IMR-90 (cell line): ENCODE results near the gene BRAP. TPM values are rescaled to one million over a fixed set of nuclear protein-coding genes. Genes with fewer than 3 reads are reported as not detected.
A peak's percentile ranks its signal among the peaks of the same experiment; 100 is the strongest.
"Not testable (repeated sequence)": the region's sequence is repeated elsewhere in the genome, so short reads cannot be mapped to it uniquely, and the experiment has no call there.

Source experiments
- ATAC-seq: fragments of 200-7000 bp; cut with Tn5 transposase; 2 replicates; pipeline ENCODE4 v1.9.1; 2020; ENCODE audit warnings: low read depth, mild to moderate bottlenecking, moderate library complexity
- BruUV-seq: library from RNA; stranded (reverse); fragments of 400-500 nt; replicated peaks from 2 replicates; lab custom pipeline; 2021; lab: Mats Ljungman, UMichigan
- CTCF ChIA-PET: fragments of 300-600 bp; formaldehyde crosslinking; extraction: SDS; loops from one replicate; lab custom pipeline; 2021; ENCODE audit warnings: antibody characterized with exemption; lab: Yijun Ruan, JAX
- POLR2A ChIA-PET: fragments of 300-600 bp; sonication (Branson Sonifier 250); formaldehyde crosslinking; loops from one replicate; lab custom pipeline; 2022; ENCODE audit warnings: antibody characterized with exemption; ENCODE audit not compliant: unreplicated experiment; lab: Charles Lee
- DNase-seq: peaks from one replicate; pipeline ENCODE4 v3.0.0; 2013
- H2AFZ ChIP-seq: replicated peaks from 2 replicates; pipeline ENCODE3; 2013; ENCODE audit warnings: low read length, mild to moderate bottlenecking; ENCODE audit not compliant: poor library complexity
- H2AK5ac ChIP-seq: 2 replicates; pipeline ENCODE4 v1.6.1; 2013; ENCODE audit warnings: low read depth, low read length, inconsistent platforms
- H2AK9ac ChIP-seq: replicated peaks from 2 replicates; pipeline ENCODE3; 2013; ENCODE audit warnings: mild to moderate bottlenecking, low read depth, low read length, moderate library complexity; ENCODE audit not compliant: poor library complexity
- H2BK120ac ChIP-seq: 2 replicates; pipeline ENCODE4 v1.6.1; 2013; ENCODE audit warnings: low read depth, low read length, inconsistent platforms
- H2BK15ac ChIP-seq: 3 replicates; pipeline ENCODE4 v1.6.1; 2013; ENCODE audit warnings: low read depth, low read length, inconsistent platforms
- H2BK20ac ChIP-seq: 2 replicates; pipeline ENCODE4 v1.6.1; 2013; ENCODE audit warnings: low read depth, mild to moderate bottlenecking, inconsistent platforms, low read length, moderate library complexity
- H2BK5ac ChIP-seq: 2 replicates; pipeline ENCODE4 v1.6.1; 2013; ENCODE audit warnings: mild to moderate bottlenecking, low read depth, low read length, inconsistent platforms; ENCODE audit not compliant: poor library complexity, severe bottlenecking
- H3K14ac ChIP-seq: replicated peaks from 2 replicates; pipeline ENCODE4 v1.6.1; 2013; ENCODE audit warnings: low read depth, low read length, inconsistent platforms
- H3K18ac ChIP-seq: 2 replicates; pipeline ENCODE4 v1.6.1; 2013; ENCODE audit warnings: low read depth, low read length, control low read depth
- H3K23ac ChIP-seq: 2 replicates; pipeline ENCODE4 v1.6.1; 2013; ENCODE audit warnings: low read depth, low read length, inconsistent platforms
- H3K27ac ChIP-seq: 2 replicates; pipeline ENCODE4 v1.5.1; 2013; ENCODE audit warnings: mild to moderate bottlenecking, control low read depth, low read length; ENCODE audit not compliant: insufficient read depth
- H3K27me3 ChIP-seq: 2 replicates; pipeline ENCODE4 v1.6.1; 2013; ENCODE audit warnings: low read length; ENCODE audit not compliant: control insufficient read depth, insufficient read depth
- H3K36me3 ChIP-seq: 2 replicates; pipeline ENCODE4 v1.6.1; 2013; ENCODE audit warnings: low read length, mixed read lengths; ENCODE audit not compliant: control insufficient read depth, insufficient read depth
- H3K4ac ChIP-seq: 2 replicates; pipeline ENCODE4 v1.6.1; 2013; ENCODE audit warnings: low read depth, low read length, inconsistent platforms
- H3K4me1 ChIP-seq: 2 replicates; pipeline ENCODE4 v1.6.1; 2013; ENCODE audit warnings: low read length, mixed read lengths; ENCODE audit not compliant: control insufficient read depth, insufficient read depth
- H3K4me2 ChIP-seq: 2 replicates; pipeline ENCODE4 v1.6.1; 2013; ENCODE audit warnings: low read depth, mild to moderate bottlenecking, control low read depth, low read length, moderate library complexity
- H3K4me3 ChIP-seq: 2 replicates; pipeline ENCODE4 v1.5.1; 2013; ENCODE audit warnings: low read depth, mild to moderate bottlenecking, control low read depth, low read length, moderate library complexity; ENCODE audit not compliant: insufficient read depth
- H3K56ac ChIP-seq: 2 replicates; pipeline ENCODE4 v1.6.1; 2013; ENCODE audit warnings: low read length, inconsistent platforms; ENCODE audit not compliant: insufficient read depth; ENCODE audit errors: extremely low read depth
- H3K79me1 ChIP-seq, 2 experiments: 2 replicates each; pipeline ENCODE4 v1.6.1; 2013; ENCODE audit warnings: low read length in 2 of 2, inconsistent platforms in 1 of 2, low read depth in 1 of 2
- H3K9ac ChIP-seq: 2 replicates; pipeline ENCODE4 v1.6.1; 2013; ENCODE audit warnings: low read depth, low read length, control low read depth
- H3K9me1 ChIP-seq: 2 replicates; pipeline ENCODE4 v1.6.1; 2013; ENCODE audit warnings: low read length, inconsistent platforms; ENCODE audit not compliant: insufficient read depth
- H3K9me3 ChIP-seq: 2 replicates; pipeline ENCODE4 v1.6.1; 2013; ENCODE audit warnings: low read length; ENCODE audit not compliant: control insufficient read depth, insufficient read depth
- H4K20me1 ChIP-seq: 2 replicates; pipeline ENCODE4 v1.6.1; 2013; ENCODE audit warnings: low read length, inconsistent platforms; ENCODE audit not compliant: insufficient read depth
- H4K5ac ChIP-seq: 2 replicates; pipeline ENCODE4 v1.6.1; 2013; ENCODE audit warnings: mild to moderate bottlenecking, low read depth, low read length, control low read depth
- H4K8ac ChIP-seq, 2 experiments: 2 replicates each; pipeline ENCODE4 v1.6.1; 2013; ENCODE audit warnings: low read depth in 2 of 2, low read length in 2 of 2, control low read depth in 1 of 2, inconsistent platforms in 1 of 2
- H4K91ac ChIP-seq: 2 replicates; pipeline ENCODE4 v1.6.1; 2013; ENCODE audit warnings: low read depth, low read length, inconsistent platforms; ENCODE audit not compliant: insufficient read depth
- POLR2A ChIP-seq: IDR thresholded peaks from 2 replicates; pipeline ENCODE4 v1.6.1; 2012; ENCODE audit warnings: mild to moderate bottlenecking, low read depth, low read length
- RCOR1 ChIP-seq: IDR thresholded peaks from 2 replicates; pipeline ENCODE4 v1.6.1; 2012; ENCODE audit warnings: mild to moderate bottlenecking, low read length, improper control_type of control experiment; ENCODE audit not compliant: insufficient replicate concordance
- WGBS, 2 experiments: methylation state at CpG; one replicate each; pipeline versions ENCODE4 v1.1.5 to v1.1.7; 2013; ENCODE audit warnings: missing lambda C conversion rate in 2 of 2; ENCODE audit not compliant: insufficient read length in 1 of 2; ENCODE audit errors: extremely low coverage in 2 of 2; 5-methylcytosine and 5-hydroxymethylcytosine counted together
- dilution Hi-C: fragments of 300-500 bp; cut with HindIII; formaldehyde crosslinking; loops from one replicate; pipeline ENCODE4 v1.14.3; 2018; ENCODE audit warnings: low sequenced_read_pairs; ENCODE audit not compliant: unreplicated experiment
- in situ Hi-C: fragments of 300-500 bp; cut with MboI; formaldehyde crosslinking; loops from 3 replicates; pipeline ENCODE4 v1.14.3; 2019; ENCODE audit warnings: low sequenced_read_pairs, inconsistent platforms, mixed read lengths
- intact Hi-C: fragments of 100-400 bp; cut with micrococcal nuclease; formaldehyde crosslinking; loops from 2 replicates; pipeline ENCODE4 v1.10.0; 2022
- polyA plus RNA-seq, 3 experiments: library from polyadenylated mRNA; depleted of rRNA; stranded (reverse); fragments of >200 nt; gene quantifications; 2 replicates each; pipeline ENCODE4 v1.2.3, GENCODE V29; 2012; ENCODE audit warnings: low replicate concordance in 1 of 3
- total RNA-seq: library from RNA; depleted of rRNA; stranded (reverse); fragments of >200 nt; gene quantifications from 2 replicates; pipeline ENCODE4 v1.2.3, GENCODE V29; 2012

BRAP gene
- total and polyA plus RNA-seq, 2 of the 4 experiments (the other 2 are of a cell fraction): 10.3 to 17.2 TPM

GRCh38 chr12:111596985-111597830, 88.5 kb downstream of the BRAP start:
- whole genome bisulfite sequencing, 2 experiments: 3% methylated on average over 8 of the region's 33 CpGs; no CpG with 5 or more reads in 1 of the 2 experiments
- intact Hi-C loops (loop anchor here (2.0 to 10.0 kb wide), 3 partner anchors 18 to 130 kb away; no protein-coding TSS in a partner anchor), dilution Hi-C loops (no loop called here), in situ Hi-C loops (no loop called here)
- H2BK20ac ChIP-seq: no peak overlapping the region
- peak overlapping the region; percentile 91 for H3K14ac ChIP-seq
- peak overlapping the region; percentile 36 for H4K5ac ChIP-seq
- H3K56ac ChIP-seq: peak overlapping the region; percentile 52
- 0 out of 2 replicates have a peak, but pooled peaks cover 4% of the 10 kb centered on the region for H3K4me1 ChIP-seq
- H3K4me2 ChIP-seq: peak overlapping the region; percentile 99
- peak overlapping the region; percentile 28 for H2BK120ac ChIP-seq
- peak overlapping the region; percentile 96 for H3K23ac ChIP-seq
- H3K79me1 ChIP-seq: peaks cover 8 to 16% of the 10 kb centered on the region in 2 experiments; a peak in 1 of 4 replicates
- peak overlapping the region; percentile 97 for H2AK9ac ChIP-seq
- peak overlapping the region; percentile 65 for H3K4me3 ChIP-seq
- peak overlapping the region; percentile 84 for H2AK5ac ChIP-seq
- TF ChIP-seq POLR2A: peak; percentile 33; the same call in 1 of the 2 replicates
- no peak for TF ChIP-seq RCOR1
- H4K91ac ChIP-seq: peak overlapping the region; percentile 82
- peak overlapping the region; percentile 68 for H2BK5ac ChIP-seq
- peaks cover 61% of the 10 kb centered on the region for H4K20me1 ChIP-seq
- peak overlapping the region; percentile 63 for H3K4ac ChIP-seq
- H4K8ac ChIP-seq: peak overlapping the region in 1 of 2 experiments; percentile 26; a peak in 1 of 4 replicates
- no peak for ATAC-seq
- POLR2A ChIA-PET: no interaction called here
- CTCF ChIA-PET: no interaction called here
- no peaks in the 10 kb centered on the region for H3K9me3 ChIP-seq
- H3K27me3 ChIP-seq: no peaks in the 10 kb centered on the region
- H3K9ac ChIP-seq: peak overlapping the region; percentile 90
- no peaks in the 10 kb centered on the region for H3K9me1 ChIP-seq
- H3K18ac ChIP-seq: peak overlapping the region; percentile 25
- H2BK15ac ChIP-seq: peak overlapping the region; percentile 23; the same call in 1 of the 3 replicates
- peak overlapping the region; percentile 90 for H3K27ac ChIP-seq
- peak overlapping the region; percentile 86 for H2AFZ ChIP-seq
- BruUV-seq: no TSS peak
- peak; percentile 55 for DNase-seq
- no peaks in the 10 kb centered on the region for H3K36me3 ChIP-seq

- H2BK15ac ChIP-seq, H2BK120ac ChIP-seq, H2AK5ac ChIP-seq, in situ Hi-C loops, H3K27me3 ChIP-seq, H3K14ac ChIP-seq, H3K4ac ChIP-seq, H2AK9ac ChIP-seq, ATAC-seq, H4K91ac ChIP-seq, H3K9me3 ChIP-seq, dilution Hi-C loops, H3K9ac ChIP-seq, H4K8ac ChIP-seq, POLR2A ChIA-PET, H3K9me1 ChIP-seq, BruUV-seq, H3K23ac ChIP-seq, H3K18ac ChIP-seq, H3K4me1 ChIP-seq, DNase-seq, H3K36me3 ChIP-seq, H4K5ac ChIP-seq, H2AFZ ChIP-seq, H2BK20ac ChIP-seq, H3K56ac ChIP-seq, H3K4me3 ChIP-seq: not testable (repeated sequence)
- intact Hi-C loops: loop anchor here (5.0 to 10.0 kb wide), 2 partner anchors 51 to 128 kb away; no protein-coding TSS in a partner anchor
- Histone ChIP-seq H2BK5ac (peak overlapping the region; percentile 10), H3K79me1 (peaks cover 5 to 12% of the 10 kb centered on the region in 2 experiments; a peak in 1 of 4 replicates), H3K27ac (peak overlapping the region; percentile 33; the same call in 1 of the 2 replicates), H4K20me1 (peaks cover 78% of the 10 kb centered on the region), H3K4me2 (peak overlapping the region; percentile 12)
- WGBS, 2 experiments: 86% methylated on average over 5 of the region's 15 CpGs; no CpG with 5 or more reads in 1 of the 2 experiments
- CTCF ChIA-PET: interaction anchor here (0.6 to 0.7 kb wide), 2 partner anchors 40 to 198 kb away, joined by 3 to 4 read pairs; no protein-coding TSS in a partner anchor
Observed at GRCh38 chr12:111595341-111595835, 90.4 kb downstream of the BRAP start.
